ENCODE results near the gene MAPK12. TPM values are rescaled to one million over a fixed set of nuclear protein-coding genes. Genes with fewer than 3 reads are reported as not detected.

Gene MAPK12
- 29.1 TPM for polyA plus RNA-seq (ENCODE audit: insufficient read length)

GRCh38 chr22:50261615-50262459 lies at the start of gene MAPK12:
TSS of gene MAPK12 (minus strand) at chr22:50261683. CDS start at chr22:50261509, 174 bp downstream.
- DNase-seq = no peak

GRCh38 chr22:50310949-50311444 lies 49.5 kb upstream of the MAPK12 start:
- no peak for DNase-seq

GRCh38 chr22:50310031-50310722 lies 48.7 kb upstream of the MAPK12 start:
- no peak for DNase-seq

- DNase-seq = no peak
Observed at GRCh38 chr22:50309601-50309991, 48.1 kb upstream of the MAPK12 start.

GRCh38 chr22:50308986-50309600 lies 47.6 kb upstream of the MAPK12 start:
- no peak for DNase-seq

- DNase-seq = peak; percentile 62
Observed at GRCh38 chr22:50308597-50308935, 47.1 kb upstream of the MAPK12 start.

- DNase-seq = no peak
Observed at GRCh38 chr22:50307890-50308596, 46.6 kb upstream of the MAPK12 start.

GRCh38 chr22:50306753-50307749 lies 45.6 kb upstream of the MAPK12 start, which contains the start of gene PLXNB2:
TSS of gene PLXNB2 (minus strand) at chr22:50307646. CDS start at chr22:50290584, 17,062 bp downstream.
- DNase-seq = peak; percentile 90

- DNase-seq = peak; percentile 72
Observed at GRCh38 chr22:50305923-50306566, 44.6 kb upstream of the MAPK12 start.

- no peak for DNase-seq
Observed at GRCh38 chr22:50305393-50305922, 44.0 kb upstream of the MAPK12 start.

GRCh38 chr22:50304528-50305392 lies 43.3 kb upstream of the MAPK12 start:
- DNase-seq = no peak

- DNase-seq = no peak
Observed at GRCh38 chr22:50303848-50304527, 42.5 kb upstream of the MAPK12 start.

- no peak for DNase-seq
Observed at GRCh38 chr22:50303515-50303847, 42.0 kb upstream of the MAPK12 start.

- DNase-seq = no peak
Observed at GRCh38 chr22:50302564-50302963, 41.1 kb upstream of the MAPK12 start.

GRCh38 chr22:50302041-50302541 lies 40.6 kb upstream of the MAPK12 start:
- DNase-seq = no peak

- DNase-seq = no peak
Observed at GRCh38 chr22:50301581-50301991, 40.1 kb upstream of the MAPK12 start.

GRCh38 chr22:50300620-50301257 lies 39.3 kb upstream of the MAPK12 start:
- no peak for DNase-seq

All from hindlimb muscle (tissue), 1 donor.